K562 (cell line): ENCODE results near the gene MRPL4. TPM values are rescaled to one million over a fixed set of nuclear protein-coding genes. Genes with fewer than 3 reads are reported as not detected.

Source experiments
- AFF1 ChIP-seq, 2 experiments: fragments of 450-650 bp; IDR thresholded peaks; 2 replicates each; pipeline ENCODE4 v1.6.1; 2018; ENCODE audit warnings: mild to moderate bottlenecking in 2 of 2, low read depth in 1 of 2; ENCODE audit not compliant: partially characterized antibody in 2 of 2
- CHAMP1 ChIP-seq: fragments of 450-650 bp; IDR thresholded peaks from 2 replicates; pipeline ENCODE4 v1.6.1; 2016; ENCODE audit warnings: mild to moderate bottlenecking
- CREB1 ChIP-seq, 2 experiments: sonication (generic) in 1 of 2; formaldehyde crosslinking in 1 of 2; IDR thresholded peaks; 2 replicates each; pipeline versions ENCODE4 v1.6.1 to v1.8.0; 2012 to 2022; ENCODE audit warnings: inconsistent platforms in 1 of 2, mild to moderate bottlenecking in 1 of 2, missing genetic modification reagents in 1 of 2, moderate library complexity in 1 of 2
- ESRRA ChIP-seq: fragments of 450-650 bp; IDR thresholded peaks from 2 replicates; pipeline ENCODE4 v1.6.1; 2014; ENCODE audit warnings: low read depth, mild to moderate bottlenecking, moderate library complexity, borderline replicate concordance
- HES1 ChIP-seq: fragments of 450-650 bp; IDR thresholded peaks from 2 replicates; pipeline ENCODE4 v1.6.1; 2016; ENCODE audit warnings: low read depth, mild to moderate bottlenecking, moderate library complexity
- HMG20B ChIP-seq: fragments of 250-450 bp; sonication (Bioruptor Pico); IDR thresholded peaks from 2 replicates; pipeline ENCODE4 v1.5.0; 2021; ENCODE audit warnings: mild to moderate bottlenecking
- IRF1 ChIP-seq: sonication (generic); formaldehyde crosslinking; IDR thresholded peaks from 2 replicates; pipeline ENCODE4 v1.8.0; 2022; ENCODE audit warnings: missing genetic modification reagents, mild to moderate bottlenecking, borderline replicate concordance
- JUN ChIP-seq, 2 experiments: sonication (generic) in 1 of 2; formaldehyde crosslinking in 1 of 2; IDR thresholded peaks; 2 replicates each; pipeline versions ENCODE4 v1.6.1 to v1.8.0; 2012 to 2022; ENCODE audit warnings: borderline replicate concordance in 2 of 2, mild to moderate bottlenecking in 2 of 2, improper control_type of control experiment in 1 of 2, low read depth in 1 of 2, low read length in 1 of 2, missing genetic modification reagents in 1 of 2
- MYNN ChIP-seq, 2 experiments: sonication (generic); formaldehyde crosslinking in 1 of 2; IDR thresholded peaks; 2 replicates each; pipeline versions ENCODE4 v1.5.0 to v1.6.1; 2016 to 2020; ENCODE audit warnings: antibody characterized with exemption in 1 of 2, missing genetic modification reagents in 1 of 2
- POLR2AphosphoS5 ChIP-seq: IDR thresholded peaks from 2 replicates; pipeline ENCODE4 v1.6.1; 2011; ENCODE audit warnings: mild to moderate bottlenecking, low read depth, low read length, moderate library complexity; ENCODE audit not compliant: control insufficient read depth, insufficient read depth
- SETDB1 ChIP-seq: IDR thresholded peaks from one replicate; pipeline ENCODE4 v1.6.1; 2012; ENCODE audit warnings: low read length, control low read depth, inconsistent platforms
- SP1 ChIP-seq: sonication (generic); formaldehyde crosslinking; IDR thresholded peaks from 2 replicates; pipeline ENCODE4 v1.8.1; 2022; ENCODE audit warnings: mild to moderate bottlenecking, missing genetic modification reagents
- USF1 ChIP-seq: sonication (generic); formaldehyde crosslinking; IDR thresholded peaks from 2 replicates; pipeline ENCODE4 v1.9.0; 2022; ENCODE audit warnings: mild to moderate bottlenecking, missing genetic modification reagents
- ZNF311 ChIP-seq: fragments of 250-450 bp; sonication (Bioruptor Pico); IDR thresholded peaks from 2 replicates; pipeline ENCODE4 v1.4.0; 2020; ENCODE audit warnings: mild to moderate bottlenecking, moderate library complexity
- ZNF830 ChIP-seq: fragments of 250-450 bp; sonication (Bioruptor Pico); IDR thresholded peaks from 2 replicates; pipeline ENCODE4 v1.5.0; 2021; ENCODE audit warnings: mild to moderate bottlenecking
- polyA plus RNA-seq, 8 experiments: library from polyadenylated mRNA; depleted of rRNA in 4 of 8; stranded (reverse) in 5 of 8; unstranded in 3 of 8; fragments of >200 nt; fragmentation: Nextera tagmentation in 2 of 8; fragmentation: Illumina TruSeq in 1 of 8; extraction: Ambion mirVana in 2 of 8; extraction: Trizol in 1 of 8; gene quantifications; 2 replicates each; pipeline versions ENCODE4 v1.2.1 to v1.2.3, GENCODE V29; 2011 to 2014; ENCODE audit warnings: inconsistent platforms in 1 of 8, missing spikeins in 1 of 8
- total RNA-seq, 7 experiments: library from RNA; depleted of rRNA in 6 of 7; stranded (reverse); fragments of >200 nt in 6 of 7; fragmentation: Illumina TruSeq in 2 of 7; extraction: Trizol in 2 of 7; gene quantifications; 2 replicates each; pipeline versions ENCODE4 v1.2.1 to v1.2.3, GENCODE V29; 2011 to 2021; ENCODE audit warnings: low replicate concordance in 1 of 7
- TF ChIP-seq, protein P1 (sequence below): fragments of 250-450 bp; sonication (Bioruptor Pico); IDR thresholded peaks from 2 replicates; pipeline ENCODE4 v1.8.0; 2022; ENCODE audit warnings: moderate library complexity, mild to moderate bottlenecking, inconsistent platforms

The MRPL4 gene
- total and polyA plus RNA-seq, 9 of the 15 experiments (the other 6 are each of a cell fraction or from before 2014, with no cell fraction given), result 1.4 to 239 (median 64.9) TPM

- TF ChIP-seq HMG20B, result peak; percentile 35; the same call in 1 of the 2 replicates
- TF ChIP-seq, protein P1, sequence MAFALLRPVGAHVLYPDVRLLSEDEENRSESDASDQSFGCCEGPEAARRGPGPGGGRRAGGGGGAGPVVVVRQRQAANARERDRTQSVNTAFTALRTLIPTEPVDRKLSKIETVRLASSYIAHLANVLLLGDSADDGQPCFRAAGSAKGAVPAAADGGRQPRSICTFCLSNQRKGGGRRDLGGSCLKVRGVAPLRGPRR (CRISPR knock-in tag), result no peak
- TF ChIP-seq CREB1 (IDR thresholded peaks at IDR 0.05), result peak; percentile 87
- peak; percentile 54; the same call in 1 of the 2 replicates for TF ChIP-seq CREB1 (CRISPR knock-in tag; IDR thresholded peaks at IDR 0.05)
- no peak; the same call in 1 of the 2 replicates for TF ChIP-seq MYNN (IDR thresholded peaks at IDR 0.05)
- TF ChIP-seq MYNN (CRISPR knock-in tag; IDR thresholded peaks at IDR 0.05), result no peak
- TF ChIP-seq SETDB1, result no peak
- peak; percentile 61; the same call in 1 of the 2 replicates for TF ChIP-seq SP1 (CRISPR knock-in tag)
- TF ChIP-seq USF1 (CRISPR knock-in tag), result peak; percentile 91
- TF ChIP-seq ZNF830 (CRISPR knock-in tag), result peak; percentile 39; the same call in 1 of the 2 replicates
- peak; percentile 41; the same call in 1 of the 2 replicates for TF ChIP-seq JUN (IDR thresholded peaks at IDR 0.05; ENCODE audit: borderline replicate concordance, low read depth, low read length)
- TF ChIP-seq JUN (CRISPR knock-in tag; IDR thresholded peaks at IDR 0.05; ENCODE audit: borderline replicate concordance), result no peak
- TF ChIP-seq ESRRA, result no peak
- peak; percentile 61 for TF ChIP-seq POLR2AphosphoS5
- no peak for TF ChIP-seq CHAMP1
- TF ChIP-seq AFF1 (IDR thresholded peaks at IDR 0.05; ENCODE audit: low read depth in 1 of 2, partially characterized antibody in 2 of 2), result no peak
- no peak for TF ChIP-seq IRF1 (CRISPR knock-in tag)
- peak; percentile 87 for TF ChIP-seq HES1
- no peak for TF ChIP-seq ZNF311 (CRISPR knock-in tag)
Observed at GRCh38 chr19:10289167-10289835, 37.3 kb downstream of the MRPL4 start (continued).
